NT2/D1 (cell line): ENCODE data around the gene NR3C2.

ENCODE experiments used
- DNase-seq: peaks from one replicate; pipeline ENCODE4 v3.0.0-alpha.2; 2011; ENCODE audit warnings: low read depth, low spot score
- H3K27me3 ChIP-seq: 2 replicates; pipeline ENCODE4 v1.6.0; 2011; ENCODE audit warnings: mild to moderate bottlenecking; ENCODE audit not compliant: insufficient read length, insufficient read depth
- H3K36me3 ChIP-seq: 2 replicates; pipeline ENCODE4 v1.6.1; 2011; ENCODE audit warnings: mild to moderate bottlenecking, low read length, mixed read lengths; ENCODE audit not compliant: insufficient read depth, insufficient read length
- H3K4me1 ChIP-seq: 2 replicates; pipeline ENCODE4 v1.5.1; 2011; ENCODE audit not compliant: insufficient read depth, insufficient read length
- H3K4me3 ChIP-seq: 2 replicates; pipeline ENCODE4 v1.5.1; 2011; ENCODE audit warnings: low read depth; ENCODE audit not compliant: insufficient read length
- H3K9ac ChIP-seq: 2 replicates; pipeline ENCODE4 v1.6.0; 2011; ENCODE audit warnings: low read depth; ENCODE audit not compliant: insufficient read length
- H3K9me3 ChIP-seq: 2 replicates; pipeline ENCODE4 v1.5.1; 2011; ENCODE audit warnings: mild to moderate bottlenecking, low read length; ENCODE audit not compliant: insufficient read depth
- SUZ12 ChIP-seq: IDR thresholded peaks from 2 replicates; pipeline ENCODE4 v1.6.1; 2011; ENCODE audit not compliant: insufficient read length, insufficient read depth; ENCODE audit errors: extremely low read depth
- YY1 ChIP-seq: IDR thresholded peaks from 2 replicates; pipeline ENCODE4 v1.6.1; 2011; ENCODE audit not compliant: insufficient read length, insufficient read depth
- ZNF274 ChIP-seq: IDR thresholded peaks from 2 replicates; pipeline ENCODE4 v1.6.1; 2011; ENCODE audit warnings: mild to moderate bottlenecking, low read depth, low read length

NR3C2 gene

DNA sequence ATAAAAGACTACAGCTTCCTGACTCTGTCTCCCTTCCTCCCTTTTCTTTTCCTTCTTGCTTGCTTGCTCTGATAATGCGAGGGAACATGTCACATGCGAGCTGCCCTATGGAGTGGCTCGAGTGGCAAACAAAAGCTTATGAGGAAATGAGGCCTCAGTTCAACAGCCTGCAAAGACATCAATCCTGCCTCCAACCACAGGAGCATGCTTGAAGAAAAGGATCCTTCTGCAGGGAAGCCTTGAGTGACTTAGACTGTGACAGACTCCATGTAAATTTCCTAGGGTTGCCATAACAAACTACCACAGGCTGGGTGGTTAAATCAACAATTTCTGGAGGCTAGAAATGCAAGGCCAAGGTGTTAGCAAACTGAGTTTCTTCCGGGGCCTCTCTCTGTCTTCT, 152.5 kb downstream of the NR3C2 start:
- Histone ChIP-seq H3K4me1 (no peaks in the 10 kb centered on the region), H3K9ac (no peak overlapping the region), H3K27me3 (no peaks in the 10 kb centered on the region), H3K9me3 (no peaks in the 10 kb centered on the region), H3K4me3 (no peak overlapping the region), H3K36me3 (no peaks in the 10 kb centered on the region)
- TF ChIP-seq YY1 (no peak), ZNF274 (no peak), SUZ12 (no peak)
- DNase-seq = no peak

DNA sequence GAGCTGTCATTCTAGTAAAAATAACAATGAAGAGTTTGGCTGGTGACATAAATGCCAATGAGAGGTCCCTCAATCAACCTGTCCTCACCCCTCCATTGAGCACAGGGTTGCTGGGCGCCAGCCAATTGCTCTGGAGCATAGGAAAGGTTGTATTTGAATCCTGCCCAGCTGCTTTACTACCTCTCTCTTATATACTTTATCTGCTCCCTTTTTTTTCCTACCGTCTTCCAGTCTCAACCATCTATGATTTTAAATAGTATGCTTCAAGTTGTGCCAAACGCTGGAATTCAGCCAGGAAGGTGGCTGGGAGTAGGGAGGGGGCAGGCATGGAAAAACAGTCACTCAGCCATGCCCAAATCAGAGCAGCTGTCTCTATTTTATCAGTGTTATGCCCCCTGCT, 153.8 kb downstream of the NR3C2 start:
- no peak for DNase-seq
- H3K9ac ChIP-seq = no peak overlapping the region
- H3K4me3 ChIP-seq = no peak overlapping the region
- TF ChIP-seq SUZ12 = no peak
- TF ChIP-seq ZNF274 = no peak
- TF ChIP-seq YY1 = no peak
- H3K9me3 ChIP-seq = no peaks in the 10 kb centered on the region
- no peaks in the 10 kb centered on the region for H3K27me3 ChIP-seq
- H3K36me3 ChIP-seq = no peaks in the 10 kb centered on the region
- no peaks in the 10 kb centered on the region for H3K4me1 ChIP-seq

DNA sequence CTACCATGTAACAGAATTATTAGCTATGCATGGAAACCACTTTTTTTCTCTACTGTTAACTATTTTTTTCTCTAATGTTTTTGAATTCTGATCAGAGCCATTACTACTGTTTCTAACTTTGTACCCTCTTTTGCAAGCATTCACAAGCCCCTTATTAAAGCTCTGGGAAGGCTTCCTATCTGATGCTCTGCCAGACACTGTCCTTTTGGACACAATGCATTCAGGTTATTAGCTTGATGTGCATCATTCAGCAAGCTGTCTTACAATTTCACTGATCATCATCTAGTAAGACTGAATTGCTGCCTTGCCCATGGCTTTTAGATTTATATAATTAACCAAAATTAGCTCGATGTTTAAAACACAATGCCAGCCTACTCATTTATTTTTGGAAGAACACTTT, 155.1 kb downstream of the NR3C2 start:
- TF ChIP-seq YY1 = no peak
- no peak for TF ChIP-seq ZNF274
- no peak for TF ChIP-seq SUZ12
- Histone ChIP-seq H3K4me1 (no peaks in the 10 kb centered on the region), H3K9me3 (no peaks in the 10 kb centered on the region), H3K9ac (no peak overlapping the region), H3K27me3 (no peaks in the 10 kb centered on the region), H3K4me3 (no peak overlapping the region), H3K36me3 (no peaks in the 10 kb centered on the region)
- no peak for DNase-seq

DNA sequence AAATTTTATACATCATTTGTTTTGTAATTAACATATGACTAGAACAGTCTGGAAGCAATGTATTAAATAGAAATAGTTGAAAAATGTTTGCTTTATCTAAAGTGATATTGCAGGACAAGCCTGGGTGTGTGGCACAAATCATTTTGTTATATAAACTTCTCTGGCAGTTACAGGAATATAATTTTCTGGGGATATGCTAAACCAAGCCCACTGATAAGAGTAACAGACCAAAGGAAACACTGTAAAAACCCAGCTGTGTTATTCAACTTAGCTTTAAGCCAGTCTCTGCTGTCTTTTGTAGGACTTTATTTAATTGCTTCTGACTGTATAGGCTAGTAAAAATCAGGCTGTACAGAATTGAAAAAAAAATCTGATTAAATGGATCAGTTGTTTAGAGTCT, 156.2 kb downstream of the NR3C2 start:
- Histone ChIP-seq H3K36me3 (no peaks in the 10 kb centered on the region), H3K27me3 (no peaks in the 10 kb centered on the region), H3K9ac (no peak overlapping the region), H3K4me3 (no peak overlapping the region), H3K9me3 (no peaks in the 10 kb centered on the region), H3K4me1 (no peaks in the 10 kb centered on the region)
- no peak for TF ChIP-seq ZNF274
- TF ChIP-seq SUZ12 = no peak
- TF ChIP-seq YY1 = no peak
- DNase-seq = no peak

DNA sequence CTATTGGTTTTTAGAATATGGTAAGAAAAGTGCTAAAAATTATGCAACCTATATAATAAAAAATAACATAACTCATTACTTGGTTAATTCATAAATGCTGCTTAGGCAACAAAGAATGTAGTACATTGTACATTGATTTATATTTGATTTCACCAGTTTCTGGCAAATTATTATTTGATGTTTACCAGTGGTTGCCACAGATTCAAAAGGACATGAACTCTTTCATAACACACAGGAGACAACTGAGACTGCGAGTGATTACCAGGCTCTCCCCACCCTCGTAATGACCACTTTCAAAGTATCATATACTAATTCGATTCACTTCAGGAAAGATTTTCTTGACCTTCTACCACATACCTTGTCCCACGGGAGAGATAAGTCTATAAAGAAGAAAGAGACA, 158.5 kb downstream of the NR3C2 start:
- no peak for DNase-seq
- H3K27me3 ChIP-seq = no peaks in the 10 kb centered on the region
- no peaks in the 10 kb centered on the region for H3K9me3 ChIP-seq
- H3K9ac ChIP-seq = no peak overlapping the region
- H3K4me3 ChIP-seq = no peak overlapping the region
- no peaks in the 10 kb centered on the region for H3K36me3 ChIP-seq
- TF ChIP-seq ZNF274 = no peak
- TF ChIP-seq YY1 = no peak
- TF ChIP-seq SUZ12 = no peak
- H3K4me1 ChIP-seq = no peaks in the 10 kb centered on the region

DNA sequence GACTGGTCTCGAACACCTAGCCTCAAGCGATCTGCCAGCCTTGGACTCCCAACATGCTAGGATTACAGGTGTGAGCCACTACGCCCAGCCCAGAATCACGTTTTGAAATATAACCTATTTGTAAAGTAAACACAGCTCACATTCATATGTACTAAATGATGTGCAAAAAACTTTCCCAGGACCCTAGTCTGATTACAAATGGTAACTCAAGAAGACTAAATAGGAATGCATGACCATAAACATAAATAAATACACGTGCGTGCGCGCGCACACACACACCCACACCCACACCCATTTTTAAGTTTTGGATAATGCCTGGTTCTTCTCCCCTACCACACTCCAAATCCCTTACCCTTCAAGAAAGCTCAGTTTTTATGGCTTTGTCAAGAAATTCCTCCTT, 163.9 kb downstream of the NR3C2 start:
- no peak for DNase-seq
- no peaks in the 10 kb centered on the region for H3K9me3 ChIP-seq
- H3K9ac ChIP-seq = no peak overlapping the region
- H3K27me3 ChIP-seq = no peaks in the 10 kb centered on the region
- H3K4me3 ChIP-seq = no peak overlapping the region
- no peak for TF ChIP-seq SUZ12
- TF ChIP-seq ZNF274 = no peak
- no peak for TF ChIP-seq YY1
- H3K36me3 ChIP-seq = no peaks in the 10 kb centered on the region
- no peaks in the 10 kb centered on the region for H3K4me1 ChIP-seq

DNA sequence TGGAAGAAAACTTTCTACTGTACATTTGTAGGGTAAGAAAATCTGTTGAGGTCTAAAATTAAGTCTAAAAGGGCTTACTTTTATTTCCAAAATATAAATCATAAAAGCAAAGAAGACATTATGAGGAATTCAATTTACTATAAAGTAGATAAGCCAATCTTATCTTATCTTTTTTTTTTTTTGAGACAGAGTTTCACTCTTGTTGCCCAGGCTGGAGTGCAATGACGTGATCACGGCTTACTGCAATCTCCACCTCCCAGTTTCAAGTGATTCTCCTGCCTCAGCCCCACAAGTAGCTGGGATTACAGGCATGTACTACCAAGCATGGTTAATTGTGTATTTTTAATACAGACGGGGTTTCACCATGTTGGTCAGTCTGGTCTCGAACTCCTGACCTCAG, 166.9 kb downstream of the NR3C2 start:
- no peaks in the 10 kb centered on the region for H3K4me1 ChIP-seq
- no peak for TF ChIP-seq SUZ12
- TF ChIP-seq ZNF274 = no peak
- DNase-seq = no peak
- no peak overlapping the region for H3K9ac ChIP-seq
- no peak overlapping the region for H3K4me3 ChIP-seq
- H3K36me3 ChIP-seq = no peaks in the 10 kb centered on the region
- no peaks in the 10 kb centered on the region for H3K27me3 ChIP-seq
- H3K9me3 ChIP-seq = no peaks in the 10 kb centered on the region

DNA sequence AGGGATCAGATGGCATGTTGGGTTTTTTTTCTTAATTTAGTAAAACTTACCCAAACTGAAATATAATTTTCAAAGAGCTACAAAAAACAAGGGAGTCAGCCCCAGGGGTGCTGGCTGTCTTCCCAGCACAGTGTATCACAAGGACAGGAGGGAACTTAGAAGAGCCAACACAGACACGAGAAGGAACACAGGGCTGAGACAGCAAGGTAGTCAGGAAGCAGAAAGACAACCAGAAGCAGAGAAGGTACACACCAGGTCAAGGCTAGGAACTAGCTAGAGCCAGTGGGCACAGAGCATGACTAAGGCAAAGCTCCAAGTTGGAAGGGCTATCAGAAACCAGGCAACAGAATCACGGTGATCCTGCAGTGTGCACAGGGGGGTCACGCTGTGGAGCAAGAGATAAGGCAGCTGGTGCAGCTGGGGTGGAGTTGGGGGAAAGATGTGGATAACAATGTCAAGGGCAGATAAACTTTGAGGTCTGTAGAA, 168.7 kb downstream of the NR3C2 start:
- Histone ChIP-seq H3K9ac (no peak overlapping the region), H3K4me1 (no peaks in the 10 kb centered on the region), H3K9me3 (no peaks in the 10 kb centered on the region), H3K27me3 (no peaks in the 10 kb centered on the region), H3K36me3 (no peaks in the 10 kb centered on the region), H3K4me3 (no peak overlapping the region)
- TF ChIP-seq ZNF274 = no peak
- TF ChIP-seq SUZ12 = no peak
- TF ChIP-seq YY1 = no peak
- no peak for DNase-seq
